ENCODE results near the gene TTLL11.

GRCh38 chr9:121801579-121801978 is 291.5 kb downstream of the TTLL11 start:
- TF ChIP-seq POLR2A (IDR thresholded peaks at IDR 0.05; ENCODE audit: low read length) (no peak), GATA1 (IDR thresholded peaks at IDR 0.05; ENCODE audit: low read depth, low read length) (no peak)
